Measurements from ENCODE around the gene DBNDD1. TPM values are rescaled to one million over a fixed set of nuclear protein-coding genes. Genes with fewer than 3 reads are reported as not detected.
A peak's percentile ranks its signal among the peaks of the same experiment; 100 is the strongest.

DBNDD1 gene
- total and polyA plus RNA-seq, 2 donors (not counting 3 experiments of a cell fraction or from before 2014, with no cell fraction given): 28.2 to 45.7 TPM

DNA sequence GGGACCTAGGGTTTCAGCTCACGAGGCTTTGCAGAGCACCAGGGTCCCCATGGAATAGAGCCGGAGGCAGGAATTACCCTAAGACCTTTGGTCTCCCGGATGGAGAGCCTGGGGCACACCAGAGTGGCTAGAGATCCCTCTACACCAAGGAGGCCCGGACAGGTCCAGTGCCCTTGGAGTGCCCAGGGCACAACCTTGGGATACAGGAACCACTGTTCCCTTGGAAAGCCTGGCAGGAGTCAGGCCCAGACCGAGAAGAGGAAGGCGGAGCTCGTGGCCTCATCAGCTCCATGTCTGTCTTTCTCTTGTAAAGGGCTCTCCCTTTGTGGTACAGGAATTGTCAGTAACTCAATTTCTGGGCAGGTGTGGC, 3.8 kb upstream of the DBNDD1 start:
- no peak for DNase-seq (ENCODE audit: low read depth, low spot score)
- intact Hi-C loops (cut with micrococcal nuclease): loop anchor here (2.0 kb wide), 1 partner anchor 100 kb away; the partner anchor contains the start of gene TUBB3

More for the DNA sequence above, 3.8 kb upstream of the DBNDD1 start:
- peak overlapping the region; percentile 48 for H3K27ac ChIP-seq (ENCODE audit: insufficient read depth, low read depth, low read length)
- no peaks in the 10 kb centered on the region for H3K36me3 ChIP-seq (ENCODE audit: control insufficient read depth in 2 of 2, extremely low read depth in 1 of 2, insufficient read depth in 2 of 2, low read length in 2 of 2)
- no peak for FAIRE-seq
- peaks cover 18% of the 10 kb centered on the region for H3K4me1 ChIP-seq (ENCODE audit: control insufficient read depth, extremely low read depth, insufficient read depth, low read length)
- CTCF ChIA-PET: interaction anchor here (0.7 to 1.7 kb wide), 2 partner anchors 10 to 59 kb away, joined by 3 read pairs; no protein-coding TSS in a partner anchor
- H4K20me1 ChIP-seq (replicated peaks; ENCODE audit: control insufficient read depth, extremely low read depth, insufficient read depth, low read length): no peaks in the 10 kb centered on the region
- peak overlapping the region; percentile 36 for H2AFZ ChIP-seq (ENCODE audit: low read depth, low read length)
- dilution Hi-C loops (cut with MboI; ENCODE audit: extremely low pct_ligation_motif_present, low sequenced_read_pairs): no loop called here
- no peaks in the 10 kb centered on the region for H3K27me3 ChIP-seq (ENCODE audit: control insufficient read depth in 2 of 2, insufficient read depth in 2 of 2, low read length in 2 of 2)
- peaks cover 4% of the 10 kb centered on the region for H3K79me2 ChIP-seq (ENCODE audit: control insufficient read depth, insufficient read depth, low read length)
- H3K9ac ChIP-seq (replicated peaks; ENCODE audit: extremely low read depth, insufficient read depth, low read length): peak overlapping the region; percentile 79
- no peak for TF ChIP-seq POLR2AphosphoS5 (IDR thresholded peaks at IDR 0.05; ENCODE audit: insufficient read depth, low read depth, low read length)
- TF ChIP-seq, protein P1, sequence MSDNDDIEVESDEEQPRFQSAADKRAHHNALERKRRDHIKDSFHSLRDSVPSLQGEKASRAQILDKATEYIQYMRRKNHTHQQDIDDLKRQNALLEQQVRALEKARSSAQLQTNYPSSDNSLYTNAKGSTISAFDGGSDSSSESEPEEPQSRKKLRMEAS (IDR thresholded peaks at IDR 0.05; ENCODE audit: insufficient read depth, insufficient read length): no peak
- TF ChIP-seq, protein P2, sequence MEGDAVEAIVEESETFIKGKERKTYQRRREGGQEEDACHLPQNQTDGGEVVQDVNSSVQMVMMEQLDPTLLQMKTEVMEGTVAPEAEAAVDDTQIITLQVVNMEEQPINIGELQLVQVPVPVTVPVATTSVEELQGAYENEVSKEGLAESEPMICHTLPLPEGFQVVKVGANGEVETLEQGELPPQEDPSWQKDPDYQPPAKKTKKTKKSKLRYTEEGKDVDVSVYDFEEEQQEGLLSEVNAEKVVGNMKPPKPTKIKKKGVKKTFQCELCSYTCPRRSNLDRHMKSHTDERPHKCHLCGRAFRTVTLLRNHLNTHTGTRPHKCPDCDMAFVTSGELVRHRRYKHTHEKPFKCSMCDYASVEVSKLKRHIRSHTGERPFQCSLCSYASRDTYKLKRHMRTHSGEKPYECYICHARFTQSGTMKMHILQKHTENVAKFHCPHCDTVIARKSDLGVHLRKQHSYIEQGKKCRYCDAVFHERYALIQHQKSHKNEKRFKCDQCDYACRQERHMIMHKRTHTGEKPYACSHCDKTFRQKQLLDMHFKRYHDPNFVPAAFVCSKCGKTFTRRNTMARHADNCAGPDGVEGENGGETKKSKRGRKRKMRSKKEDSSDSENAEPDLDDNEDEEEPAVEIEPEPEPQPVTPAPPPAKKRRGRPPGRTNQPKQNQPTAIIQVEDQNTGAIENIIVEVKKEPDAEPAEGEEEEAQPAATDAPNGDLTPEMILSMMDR (IDR thresholded peaks at IDR 0.05; ENCODE audit: extremely low read depth in 1 of 2, insufficient read depth in 1 of 2, low read depth in 1 of 2, low read length in 2 of 2): no peak
- no peak for TF ChIP-seq GATA2 (IDR thresholded peaks at IDR 0.05; ENCODE audit: insufficient read depth, insufficient read length, low read depth, low read length)
- no peak for TF ChIP-seq FOS (IDR thresholded peaks at IDR 0.05; ENCODE audit: borderline replicate concordance, insufficient read depth, low read length)
- TF ChIP-seq MYC (IDR thresholded peaks at IDR 0.05; ENCODE audit: low read depth, low read length): no peak
- TF ChIP-seq EZH2 (IDR thresholded peaks at IDR 0.05; ENCODE audit: borderline replicate concordance, low read depth, low read length, severe bottlenecking): no peak
- no peak for TF ChIP-seq JUN (IDR thresholded peaks at IDR 0.05; ENCODE audit: borderline replicate concordance, insufficient read depth, insufficient read length, low read depth)
- no peak for TF ChIP-seq POLR2A (IDR thresholded peaks at IDR 0.05; ENCODE audit: low read depth, low read length)
- BruUV-seq (replicated peaks): TSS peak; percentile 35
- POLR2A ChIA-PET: no interaction called here
- peak overlapping the region; percentile 42 to 64 (median 57) for H3K4me3 ChIP-seq (replicated peaks in 1 of 3; ENCODE audit: insufficient read depth in 1 of 3, low read depth in 1 of 3, low read length in 3 of 3)
- no peaks in the 10 kb centered on the region for H3K9me3 ChIP-seq (replicated peaks; ENCODE audit: control insufficient read depth, insufficient read depth, low read length)
- peak overlapping the region; percentile 69 for H3K4me2 ChIP-seq (ENCODE audit: insufficient read depth, low read length)
- no peaks in the 10 kb centered on the region for H3K9me1 ChIP-seq (replicated peaks; ENCODE audit: control insufficient read depth, extremely low read depth, insufficient read depth, low read length)
